Stimulated activated CD4-positive, alpha-beta T cell treated with anti-CD3 and anti-CD28 coated beads, Interleukin-2, amount 100 ng/mL, for 4 hours (primary cell): ENCODE data around the gene SCUBE2.
A peak's percentile ranks its signal among the peaks of the same experiment; 100 is the strongest.
"Not testable (repeated sequence)": the region's sequence is repeated elsewhere in the genome, so short reads cannot be mapped to it uniquely, and the experiment has no call there.

ENCODE experiments used
- DNase-seq: peaks from one replicate; pipeline ENCODE4 v3.0.0-alpha.2; 2020; ENCODE audit warnings: low read depth

The SCUBE2 gene

DNA sequence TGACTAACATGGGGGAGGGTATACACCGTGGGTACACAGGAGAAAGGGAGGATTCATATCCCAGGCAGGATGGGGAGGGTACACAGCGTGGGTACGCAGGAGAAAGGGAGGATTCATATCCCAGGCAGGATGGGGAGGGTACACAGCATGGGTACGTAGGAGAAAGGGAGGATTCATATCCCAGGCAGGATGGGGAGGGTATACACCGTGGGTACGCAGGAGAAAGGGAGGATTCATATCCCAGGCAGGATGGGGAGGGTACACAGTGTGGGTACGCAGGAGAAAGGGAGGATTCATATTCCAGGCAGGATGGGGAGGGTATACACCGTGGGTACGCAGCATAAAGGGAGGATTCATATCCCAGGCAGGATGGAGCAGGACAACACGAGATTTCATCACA lies 51.0 kb downstream of the SCUBE2 start:
- no peak for DNase-seq

DNA sequence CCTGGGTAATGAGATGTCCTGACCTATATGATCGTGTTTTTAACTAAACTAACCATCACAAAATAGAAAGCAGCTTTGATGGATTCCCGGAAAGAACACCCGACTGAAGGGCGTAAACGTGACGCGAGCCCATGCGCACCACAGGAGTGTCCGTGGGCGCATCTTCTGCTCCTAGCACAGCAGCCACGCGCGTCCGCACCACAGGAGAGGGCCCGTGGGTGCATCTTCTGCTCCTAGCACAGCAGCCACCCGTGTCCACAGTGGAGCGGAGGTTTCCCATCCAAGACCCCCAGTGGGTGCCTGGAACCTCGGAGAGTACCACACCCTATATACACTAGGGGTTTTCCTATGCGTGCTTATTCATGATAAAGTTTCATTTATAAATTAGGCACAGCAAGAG lies 51.5 kb downstream of the SCUBE2 start:
- DNase-seq = no peak

GRCh38 chr11:9039198-9039597 lies 52.2 kb downstream of the SCUBE2 start:
- no peak for DNase-seq

GRCh38 chr11:9038541-9038940 lies 52.9 kb downstream of the SCUBE2 start:
- DNase-seq = no peak

DNA sequence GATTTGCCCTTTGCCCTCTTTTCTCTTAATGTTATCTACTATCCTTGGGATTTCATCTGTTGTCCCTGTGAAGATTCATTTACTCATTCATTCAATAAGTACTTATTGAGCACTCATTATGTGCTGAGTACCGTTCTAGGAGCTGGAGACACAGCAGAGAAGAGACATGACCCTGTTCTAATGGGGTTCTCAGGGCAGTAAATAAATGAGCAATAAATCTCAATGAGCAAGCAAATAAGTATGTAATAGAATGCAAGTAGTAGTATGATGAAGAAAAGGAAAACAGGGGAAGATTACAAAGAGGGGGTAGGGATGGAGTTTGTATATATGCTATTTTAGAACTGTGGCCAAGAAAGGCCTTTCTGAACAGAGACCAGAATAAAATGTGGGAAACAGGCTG lies 53.4 kb downstream of the SCUBE2 start:
- DNase-seq = no peak

DNA sequence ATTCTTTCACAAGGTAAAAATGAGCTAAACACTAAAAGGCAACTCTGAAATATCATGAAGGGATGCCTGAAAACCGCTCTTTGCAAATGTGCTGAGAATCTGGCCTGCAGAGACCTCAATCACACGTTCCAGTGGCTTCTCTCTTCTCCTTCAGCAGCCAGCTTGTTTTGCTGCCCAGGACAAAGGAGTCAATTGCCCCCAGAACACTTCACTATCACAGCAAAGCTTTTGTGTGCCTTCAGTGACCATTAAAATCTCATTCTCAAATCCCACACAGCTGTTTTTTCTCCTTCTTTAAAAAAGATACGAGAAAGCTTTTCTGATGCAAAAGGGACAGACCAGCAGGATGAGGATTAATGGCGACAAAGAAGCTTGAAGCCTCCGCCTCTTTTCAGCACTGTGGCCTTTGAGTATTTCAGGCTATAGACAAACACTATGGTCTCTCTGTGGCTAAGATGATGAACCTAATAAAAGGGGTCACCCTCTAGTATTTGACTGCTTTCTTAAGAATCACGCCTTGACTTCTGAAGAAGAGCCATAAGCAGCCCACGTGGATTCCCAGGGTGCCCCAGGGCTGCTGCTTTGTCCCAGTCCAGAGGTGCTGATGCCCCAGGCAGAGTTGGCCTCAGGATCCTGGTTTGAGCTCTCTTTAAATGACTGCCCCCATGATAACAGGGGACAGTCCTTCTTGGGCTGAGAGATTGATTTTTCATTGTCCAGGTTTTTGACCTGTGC lies 54.2 kb downstream of the SCUBE2 start:
- DNase-seq = no peak

DNA sequence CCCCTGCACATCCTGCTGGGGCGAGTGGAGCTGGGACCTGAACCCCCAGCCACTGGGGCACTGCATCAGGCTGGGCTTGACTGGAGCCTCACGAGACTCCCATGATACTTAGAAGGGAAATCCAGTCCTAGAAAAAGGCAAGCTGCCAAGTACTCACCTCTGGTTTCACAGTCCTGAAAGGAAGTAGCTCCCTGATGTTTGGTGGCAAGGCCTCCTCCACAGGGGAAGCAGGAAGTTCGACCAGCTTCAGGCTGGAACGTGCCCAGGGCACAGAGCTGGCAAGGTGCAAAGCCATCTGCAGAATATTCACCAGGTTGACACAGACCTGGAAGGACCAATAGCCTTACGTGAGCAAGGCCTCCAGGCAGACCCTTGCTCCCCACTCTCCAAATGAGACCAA lies 60.8 kb downstream of the SCUBE2 start:
- DNase-seq = no peak

GRCh38 chr11:9029422-9029821 lies 62.0 kb downstream of the SCUBE2 start:
- DNase-seq = no peak

GRCh38 chr11:9028581-9028980 lies 62.8 kb downstream of the SCUBE2 start:
- no peak for DNase-seq

DNA sequence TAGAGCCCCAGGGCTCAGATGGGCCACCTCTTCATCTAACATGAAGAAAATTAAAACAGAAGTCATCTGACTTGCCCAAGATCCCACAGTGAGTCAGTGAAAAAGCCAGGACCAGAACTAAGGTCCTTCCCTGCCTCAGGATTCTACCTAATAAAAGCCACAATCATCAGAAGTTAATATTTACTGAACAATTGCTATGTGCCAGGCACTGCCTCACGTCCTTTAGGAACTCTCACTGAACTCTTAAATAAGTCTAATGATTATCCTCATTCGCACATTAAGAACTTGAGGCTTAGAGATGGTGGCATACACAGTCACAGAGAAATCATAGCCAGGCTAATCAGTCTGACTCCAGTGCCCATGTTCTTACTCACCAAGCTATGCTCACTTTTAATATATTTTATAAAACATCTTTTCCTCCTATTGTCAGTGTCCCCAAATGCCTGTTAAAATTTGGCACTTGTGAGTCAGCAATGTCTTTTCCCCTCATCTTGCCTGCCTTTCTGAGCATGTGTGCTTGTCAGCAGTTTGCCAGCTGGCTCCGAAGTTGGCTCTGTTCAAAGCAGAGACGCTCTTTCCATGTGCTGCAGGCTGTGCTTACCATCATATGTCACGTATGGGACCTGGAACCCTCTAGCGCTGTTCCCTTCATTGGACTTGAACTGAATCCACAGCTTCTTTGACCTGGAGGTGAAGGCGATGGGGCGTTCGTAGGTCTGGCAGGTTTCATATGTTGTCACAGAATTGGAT lies 66.1 kb downstream of the SCUBE2 start:
- DNase-seq = no peak

DNA sequence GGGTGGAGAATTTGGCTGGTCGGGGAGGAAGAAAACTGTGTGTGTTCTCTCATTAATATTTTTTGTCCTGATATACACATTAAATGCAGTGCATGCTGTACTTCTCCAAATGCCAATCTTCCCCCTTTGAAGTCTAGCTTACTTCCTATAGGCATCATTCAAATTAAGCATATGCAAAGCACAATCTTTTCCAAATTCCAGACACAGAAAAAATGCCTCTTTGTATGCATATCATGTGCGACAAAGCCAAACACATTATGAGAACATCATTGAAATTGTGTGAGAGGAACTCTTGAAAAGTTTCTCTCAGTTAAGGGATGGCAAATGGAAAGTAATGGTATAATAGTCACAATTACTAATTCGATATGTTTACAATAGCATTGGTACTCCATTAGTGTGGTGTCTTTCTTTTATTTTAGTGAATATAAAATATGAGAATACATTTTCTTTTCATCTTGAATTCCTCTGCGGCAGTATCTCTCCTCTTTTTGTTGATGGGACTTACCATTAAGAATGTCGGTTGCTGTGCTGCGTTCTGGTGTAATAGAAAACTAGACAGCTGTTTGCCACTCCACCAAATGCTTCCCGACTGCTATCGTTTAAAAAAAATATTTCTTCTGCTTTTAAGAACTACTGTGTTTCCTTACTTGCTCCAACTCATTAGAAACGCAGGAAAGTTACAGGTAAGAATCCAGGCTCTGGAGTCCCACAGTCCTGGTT lies 68.3 kb downstream of the SCUBE2 start:
- DNase-seq = no peak

DNA sequence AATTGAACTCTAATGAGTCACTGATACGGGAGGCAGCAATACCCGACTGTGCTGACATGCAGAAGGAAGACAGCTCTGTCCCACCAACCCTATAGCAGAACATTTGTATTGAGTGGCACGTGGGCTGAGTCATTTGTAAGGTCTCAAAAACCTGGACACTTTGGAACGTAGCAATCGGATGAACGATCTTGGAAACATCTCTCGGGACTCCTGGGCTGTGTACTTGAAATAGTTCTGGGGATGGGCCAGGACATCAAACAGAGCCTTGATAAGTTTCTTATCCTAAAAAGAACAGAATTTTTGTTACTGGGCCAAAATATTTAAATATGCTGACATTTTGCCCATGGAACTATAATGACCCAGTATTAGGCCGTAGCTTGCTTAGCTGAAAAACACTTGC lies 70.5 kb downstream of the SCUBE2 start:
- DNase-seq = no peak

DNA sequence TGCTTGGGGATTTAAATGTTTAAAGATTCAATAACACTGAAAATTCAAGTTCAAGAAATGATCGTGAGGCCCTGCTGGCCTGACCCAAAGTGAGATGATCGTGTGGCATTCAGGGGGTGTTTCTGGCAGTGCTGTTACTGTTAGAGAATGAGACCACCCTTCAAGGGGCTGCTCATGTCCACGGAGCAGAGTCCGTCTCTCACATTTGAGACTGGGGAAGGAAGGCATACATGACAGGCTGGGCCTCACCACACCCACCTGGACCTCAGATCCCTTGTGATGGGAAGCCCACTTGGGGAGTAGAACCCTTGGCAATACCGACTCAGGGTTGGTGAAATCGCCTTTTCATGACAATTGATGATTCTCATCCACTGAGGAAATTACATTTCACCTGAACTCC lies 71.5 kb downstream of the SCUBE2 start:
- no peak for DNase-seq

GRCh38 chr11:9017773-9018172 lies 73.6 kb downstream of the SCUBE2 start:
- DNase-seq = no peak

- no peak for DNase-seq
Measured at GRCh38 chr11:9016916-9017642, 74.3 kb downstream of the SCUBE2 start.

GRCh38 chr11:9015677-9016076 lies 75.7 kb downstream of the SCUBE2 start:
- DNase-seq = peak; percentile 31

- DNase-seq = no peak
Measured at GRCh38 chr11:9014826-9015225, 76.6 kb downstream of the SCUBE2 start.

DNA sequence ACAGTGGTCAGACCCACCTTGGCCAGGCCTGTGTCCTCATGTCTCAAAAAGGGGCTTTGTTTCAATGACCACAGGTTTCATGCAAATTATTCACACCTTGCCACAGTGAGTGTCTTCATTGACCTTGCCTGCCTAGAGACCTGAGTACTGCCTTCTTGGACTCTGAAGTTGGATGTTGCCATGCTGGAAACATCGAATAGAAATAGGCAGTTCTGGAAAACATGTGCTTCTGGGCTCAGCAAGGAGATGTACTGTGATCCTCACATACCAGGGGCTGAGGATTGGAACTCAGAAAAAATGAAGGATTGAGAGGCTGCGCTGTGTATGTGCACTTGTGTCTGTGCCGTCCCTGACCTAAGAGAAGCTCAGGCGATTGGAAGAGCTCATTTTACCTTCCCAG lies 78.0 kb downstream of the SCUBE2 start:
- DNase-seq = no peak

- not testable (repeated sequence) for DNase-seq
Measured at GRCh38 chr11:9009538-9009937, 81.9 kb downstream of the SCUBE2 start.

- no peak for DNase-seq
Measured at GRCh38 chr11:9008661-9009060, 82.7 kb downstream of the SCUBE2 start.

GRCh38 chr11:9008011-9008550 lies 83.3 kb downstream of the SCUBE2 start:
- DNase-seq = no peak

DNA sequence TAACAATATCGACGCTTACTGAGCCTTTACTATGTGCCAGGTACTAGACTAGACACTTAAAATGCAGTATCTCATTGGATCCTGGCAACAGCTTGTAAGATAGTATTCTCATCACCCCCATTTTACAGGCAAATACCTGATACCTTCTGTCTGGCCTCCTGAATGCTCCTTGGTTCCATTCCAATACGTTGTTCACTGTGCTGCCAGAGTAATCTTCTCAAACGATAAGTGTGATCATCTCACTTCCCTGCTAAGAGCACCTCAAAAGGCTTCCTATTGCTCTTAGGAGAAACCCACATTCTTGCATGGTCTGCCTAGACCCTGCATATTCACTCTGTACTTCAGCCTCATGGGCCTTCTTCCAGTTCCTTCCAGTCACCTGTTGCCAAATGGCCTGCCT lies 86.3 kb downstream of the SCUBE2 start:
- no peak for DNase-seq
